ENCODE results near the gene TBC1D24. TPM values are rescaled to one million over a fixed set of nuclear protein-coding genes. Genes with fewer than 3 reads are reported as not detected.
"Not testable (repeated sequence)": the region's sequence is repeated elsewhere in the genome, so short reads cannot be mapped to it uniquely, and the experiment has no call there.

Gene TBC1D24
- polyA plus RNA-seq, 1 donor (not counting 4 experiments of a cell fraction or from before 2014, with no cell fraction given): 3.0 TPM

DNA sequence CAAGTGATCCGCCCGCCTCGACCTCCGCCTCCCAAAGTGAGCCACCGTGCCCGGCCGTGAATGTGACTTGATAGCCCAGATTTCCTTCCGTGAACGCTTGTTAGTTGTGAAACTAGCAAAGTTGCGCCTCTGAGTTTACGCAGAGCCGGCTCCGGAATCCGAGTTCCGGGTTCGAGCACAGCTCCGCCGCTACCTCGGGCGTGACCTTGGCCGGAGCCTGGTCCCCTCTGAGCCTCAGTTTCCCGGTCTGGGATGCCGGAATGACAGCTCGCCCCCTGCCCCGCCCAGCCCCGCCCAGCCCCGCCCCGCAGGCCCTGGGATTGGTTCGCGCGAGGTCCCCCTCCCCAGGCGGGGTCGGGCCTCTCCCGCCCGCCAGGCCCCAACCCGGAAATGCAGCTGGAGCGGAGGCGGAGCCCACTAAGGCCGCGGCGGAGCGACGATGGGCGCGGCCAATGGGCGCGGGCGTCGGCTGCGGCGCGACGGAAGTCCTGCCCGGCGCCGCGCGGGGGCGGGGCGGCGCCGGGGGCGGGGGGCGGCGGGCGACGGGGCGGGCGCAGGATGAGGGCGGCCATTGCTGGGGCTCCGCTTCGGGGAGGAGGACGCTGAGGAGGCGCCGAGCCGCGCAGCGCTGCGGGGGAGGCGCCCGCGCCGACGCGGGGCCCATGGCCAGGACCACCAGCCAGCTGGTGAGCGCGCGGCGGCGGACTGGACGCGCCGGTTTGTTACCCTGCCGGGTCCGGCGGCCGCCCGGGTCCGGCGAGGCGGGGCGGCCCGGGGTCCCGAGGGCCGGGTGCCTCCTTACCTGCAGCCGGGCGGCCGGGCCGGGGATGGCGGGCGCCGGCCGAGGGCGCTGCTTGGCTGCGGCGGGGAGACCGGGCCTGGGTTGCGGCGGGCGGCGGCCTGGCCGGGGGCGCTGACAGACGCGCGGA, 62.8 kb downstream of the TBC1D24 start, which contains the start of gene PDPK1:
TSS of gene PDPK1 (plus strand) at position 571 of the 929 bp plus-strand sequence. CDS start at position 663, 92 bp downstream.
- dilution Hi-C loops (cut with MboI; ENCODE audit: extremely low pct_ligation_motif_present, low sequenced_read_pairs): no loop called here
- H3K36me3 ChIP-seq (ENCODE audit: control insufficient read depth in 2 of 2, extremely low read depth in 1 of 2, insufficient read depth in 2 of 2, low read length in 2 of 2): no peaks in the 10 kb centered on the region
- peak within 1 kb of the TSS; percentile 70 for H3K27ac ChIP-seq (ENCODE audit: control insufficient read depth, insufficient read depth, low read length)
- H3K4me2 ChIP-seq (ENCODE audit: control insufficient read depth, extremely low read depth, insufficient read depth, low read depth, low read length): peak within 1 kb of the TSS; percentile 85
- H2AFZ ChIP-seq (ENCODE audit: control insufficient read depth, low read length): peak within 1 kb of the TSS; percentile 69
- no peaks in the 10 kb centered on the region for H3K9me1 ChIP-seq (ENCODE audit: control insufficient read depth, extremely low read depth, insufficient read depth, low read length)
- H3K79me2 ChIP-seq (ENCODE audit: control insufficient read depth, insufficient read depth, low read length): peaks cover 34% of the 10 kb centered on the region
- FAIRE-seq (no peak), DNase-seq (ENCODE audit: low read depth, low spot score) (no peak)
- no peaks in the 10 kb centered on the region for H4K20me1 ChIP-seq (ENCODE audit: control insufficient read depth, extremely low read depth, insufficient read depth, low read length)
- peaks cover 20% of the 10 kb centered on the region for H3K4me1 ChIP-seq (ENCODE audit: control insufficient read depth, extremely low read depth, insufficient read depth, low read length)
- TF ChIP-seq, protein P1, sequence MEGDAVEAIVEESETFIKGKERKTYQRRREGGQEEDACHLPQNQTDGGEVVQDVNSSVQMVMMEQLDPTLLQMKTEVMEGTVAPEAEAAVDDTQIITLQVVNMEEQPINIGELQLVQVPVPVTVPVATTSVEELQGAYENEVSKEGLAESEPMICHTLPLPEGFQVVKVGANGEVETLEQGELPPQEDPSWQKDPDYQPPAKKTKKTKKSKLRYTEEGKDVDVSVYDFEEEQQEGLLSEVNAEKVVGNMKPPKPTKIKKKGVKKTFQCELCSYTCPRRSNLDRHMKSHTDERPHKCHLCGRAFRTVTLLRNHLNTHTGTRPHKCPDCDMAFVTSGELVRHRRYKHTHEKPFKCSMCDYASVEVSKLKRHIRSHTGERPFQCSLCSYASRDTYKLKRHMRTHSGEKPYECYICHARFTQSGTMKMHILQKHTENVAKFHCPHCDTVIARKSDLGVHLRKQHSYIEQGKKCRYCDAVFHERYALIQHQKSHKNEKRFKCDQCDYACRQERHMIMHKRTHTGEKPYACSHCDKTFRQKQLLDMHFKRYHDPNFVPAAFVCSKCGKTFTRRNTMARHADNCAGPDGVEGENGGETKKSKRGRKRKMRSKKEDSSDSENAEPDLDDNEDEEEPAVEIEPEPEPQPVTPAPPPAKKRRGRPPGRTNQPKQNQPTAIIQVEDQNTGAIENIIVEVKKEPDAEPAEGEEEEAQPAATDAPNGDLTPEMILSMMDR (optimal IDR thresholded peaks at IDR 0.05 in 1 of 3, IDR thresholded peaks at IDR 0.05 in 1 of 3, conservative IDR thresholded peaks at IDR 0.05 in 1 of 3; ENCODE audit: extremely low read depth in 1 of 3, insufficient read depth in 2 of 3, low read length in 3 of 3): no peak
- no peak for TF ChIP-seq EZH2 (IDR thresholded peaks at IDR 0.05; ENCODE audit: low read length)
- H3K9ac ChIP-seq (ENCODE audit: control insufficient read depth, extremely low read depth, insufficient read depth, low read length): peak within 1 kb of the TSS; percentile 72
- no peaks in the 10 kb centered on the region for H3K27me3 ChIP-seq (ENCODE audit: control insufficient read depth, extremely low read depth, insufficient read depth, low read length)
- H3K9me3 ChIP-seq (ENCODE audit: control insufficient read depth, low read depth, low read length): no peaks in the 10 kb centered on the region
- peak within 1 kb of the TSS; percentile 56 to 73 (median 65) for H3K4me3 ChIP-seq (ENCODE audit: control insufficient read depth in 2 of 3, extremely low read depth in 1 of 3, insufficient read depth in 2 of 3, low read depth in 1 of 3, low read length in 3 of 3)

GRCh38 chr16:2539192-2539844, 64.4 kb downstream of the TBC1D24 start:
- H3K36me3 ChIP-seq (ENCODE audit: control insufficient read depth in 2 of 2, extremely low read depth in 1 of 2, insufficient read depth in 2 of 2, low read length in 2 of 2); H2AFZ ChIP-seq (ENCODE audit: control insufficient read depth, low read length); H3K27me3 ChIP-seq (ENCODE audit: control insufficient read depth, extremely low read depth, insufficient read depth, low read length); H4K20me1 ChIP-seq (ENCODE audit: control insufficient read depth, extremely low read depth, insufficient read depth, low read length); H3K27ac ChIP-seq (ENCODE audit: control insufficient read depth, insufficient read depth, low read length); DNase-seq (ENCODE audit: low read depth, low spot score); H3K9ac ChIP-seq (ENCODE audit: control insufficient read depth, extremely low read depth, insufficient read depth, low read length); H3K9me3 ChIP-seq (ENCODE audit: control insufficient read depth, low read depth, low read length); dilution Hi-C loops (cut with MboI; ENCODE audit: extremely low pct_ligation_motif_present, low sequenced_read_pairs); H3K9me1 ChIP-seq (ENCODE audit: control insufficient read depth, extremely low read depth, insufficient read depth, low read length): not testable (repeated sequence)
- H3K79me2 ChIP-seq (ENCODE audit: control insufficient read depth, insufficient read depth, low read length): peaks cover 40% of the 10 kb centered on the region
- peak overlapping the region; percentile 85 for H3K4me2 ChIP-seq (ENCODE audit: control insufficient read depth, extremely low read depth, insufficient read depth, low read depth, low read length)
- peak overlapping the region in 1 of 3 experiments; percentile 62 for H3K4me3 ChIP-seq (ENCODE audit: control insufficient read depth in 2 of 3, extremely low read depth in 1 of 3, insufficient read depth in 2 of 3, low read depth in 1 of 3, low read length in 3 of 3)
- peak; percentile 9 for FAIRE-seq
- H3K4me1 ChIP-seq (ENCODE audit: control insufficient read depth, extremely low read depth, insufficient read depth, low read length): peaks cover 17% of the 10 kb centered on the region

DNA sequence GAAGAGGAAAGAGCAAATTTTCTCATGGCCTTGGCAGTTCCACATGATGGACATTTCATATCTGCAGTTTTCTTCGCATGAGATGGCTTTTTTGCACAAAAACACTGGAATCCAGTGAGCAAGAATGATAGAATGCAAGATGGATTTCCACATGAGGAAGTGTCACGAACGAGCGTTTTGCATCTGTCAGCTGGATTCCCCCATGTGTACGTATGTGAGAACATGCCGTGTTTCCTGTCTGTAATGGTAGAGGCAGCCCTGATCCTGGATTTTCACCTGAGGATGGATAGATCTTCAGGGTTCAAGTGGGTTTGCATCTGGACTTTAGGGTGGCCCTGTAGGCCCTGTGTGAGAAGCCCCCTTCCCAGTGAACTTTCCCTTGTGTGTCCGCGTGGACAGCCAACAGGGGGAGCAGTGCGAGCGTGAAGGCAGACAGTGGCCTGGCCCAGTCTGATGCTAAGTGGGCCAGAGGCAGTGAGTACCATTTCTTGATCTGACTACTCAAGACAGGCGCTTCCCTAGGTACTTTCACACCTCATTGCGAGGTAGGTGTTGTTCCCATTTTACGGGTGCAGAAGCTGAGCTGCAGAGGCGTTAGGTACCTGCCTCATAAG, 65.0 kb downstream of the TBC1D24 start:
- H3K27me3 ChIP-seq (ENCODE audit: control insufficient read depth, extremely low read depth, insufficient read depth, low read length); H3K9me1 ChIP-seq (ENCODE audit: control insufficient read depth, extremely low read depth, insufficient read depth, low read length); H3K4me2 ChIP-seq (ENCODE audit: control insufficient read depth, extremely low read depth, insufficient read depth, low read depth, low read length); H3K4me3 ChIP-seq (ENCODE audit: control insufficient read depth in 2 of 3, extremely low read depth in 1 of 3, insufficient read depth in 2 of 3, low read depth in 1 of 3, low read length in 3 of 3); H3K9ac ChIP-seq (ENCODE audit: control insufficient read depth, extremely low read depth, insufficient read depth, low read length); H3K36me3 ChIP-seq (ENCODE audit: control insufficient read depth in 2 of 2, extremely low read depth in 1 of 2, insufficient read depth in 2 of 2, low read length in 2 of 2); H2AFZ ChIP-seq (ENCODE audit: control insufficient read depth, low read length); dilution Hi-C loops (cut with MboI; ENCODE audit: extremely low pct_ligation_motif_present, low sequenced_read_pairs); DNase-seq (ENCODE audit: low read depth, low spot score); FAIRE-seq; H4K20me1 ChIP-seq (ENCODE audit: control insufficient read depth, extremely low read depth, insufficient read depth, low read length); H3K9me3 ChIP-seq (ENCODE audit: control insufficient read depth, low read depth, low read length); H3K27ac ChIP-seq (ENCODE audit: control insufficient read depth, insufficient read depth, low read length): not testable (repeated sequence)
- Histone ChIP-seq H3K79me2 (ENCODE audit: control insufficient read depth, insufficient read depth, low read length) (peaks cover 43% of the 10 kb centered on the region), H3K4me1 (ENCODE audit: control insufficient read depth, extremely low read depth, insufficient read depth, low read length) (peaks cover 17% of the 10 kb centered on the region)

- dilution Hi-C loops (cut with MboI; ENCODE audit: extremely low pct_ligation_motif_present, low sequenced_read_pairs); H4K20me1 ChIP-seq (ENCODE audit: control insufficient read depth, extremely low read depth, insufficient read depth, low read length); H3K9me3 ChIP-seq (ENCODE audit: control insufficient read depth, low read depth, low read length); H2AFZ ChIP-seq (ENCODE audit: control insufficient read depth, low read length); H3K36me3 ChIP-seq (ENCODE audit: control insufficient read depth in 2 of 2, extremely low read depth in 1 of 2, insufficient read depth in 2 of 2, low read length in 2 of 2); H3K27me3 ChIP-seq (ENCODE audit: control insufficient read depth, extremely low read depth, insufficient read depth, low read length); FAIRE-seq; H3K27ac ChIP-seq (ENCODE audit: control insufficient read depth, insufficient read depth, low read length); H3K4me3 ChIP-seq (ENCODE audit: control insufficient read depth in 2 of 3, extremely low read depth in 1 of 3, insufficient read depth in 2 of 3, low read depth in 1 of 3, low read length in 3 of 3); H3K4me2 ChIP-seq (ENCODE audit: control insufficient read depth, extremely low read depth, insufficient read depth, low read depth, low read length); H3K9ac ChIP-seq (ENCODE audit: control insufficient read depth, extremely low read depth, insufficient read depth, low read length); H3K9me1 ChIP-seq (ENCODE audit: control insufficient read depth, extremely low read depth, insufficient read depth, low read length); DNase-seq (ENCODE audit: low read depth, low spot score): not testable (repeated sequence)
- H3K4me1 ChIP-seq (ENCODE audit: control insufficient read depth, extremely low read depth, insufficient read depth, low read length): peaks cover 17% of the 10 kb centered on the region
- peaks cover 52% of the 10 kb centered on the region for H3K79me2 ChIP-seq (ENCODE audit: control insufficient read depth, insufficient read depth, low read length)
Measured at GRCh38 chr16:2540912-2541311, 66.0 kb downstream of the TBC1D24 start.
